Measurements from ENCODE around the gene FBRS. TPM values are rescaled to one million over a fixed set of nuclear protein-coding genes. Genes with fewer than 3 reads are reported as not detected.

Gene FBRS
- total and polyA plus RNA-seq, 2 of the 13 experiments (the other 11 are each of a cell fraction or from before 2014, with no cell fraction given): 13.7 to 16.2 TPM

- TF ChIP-seq KDM5A (IDR thresholded peaks at IDR 0.05; ENCODE audit: borderline replicate concordance, low read length) (peak; percentile 85; the same call in 1 of the 2 replicates), MED8 (CRISPR knock-in tag; IDR thresholded peaks at IDR 0.05; ENCODE audit: insufficient replicate concordance) (peak; percentile 74), SP4 (CRISPR knock-in tag; IDR thresholded peaks at IDR 0.05) (peak; percentile 77), ZNF256 (CRISPR knock-in tag; conservative IDR thresholded peaks at IDR 0.05) (no peak; the same call in 1 of the 2 replicates), ZNF883 (CRISPR knock-in tag; IDR thresholded peaks at IDR 0.05; ENCODE audit: not compliant biosample characterization) (peak; percentile 94), ZNF362 (CRISPR knock-in tag; IDR thresholded peaks at IDR 0.05; ENCODE audit: borderline replicate concordance) (peak; percentile 95), PCBP2 (optimal IDR thresholded peaks at IDR 0.05; ENCODE audit: low read depth, low read length, poor library complexity, severe bottlenecking) (no peak), BCL3 (CRISPR knock-in tag; IDR thresholded peaks at IDR 0.05) (peak; percentile 92), PRPF4 (IDR thresholded peaks at IDR 0.05; ENCODE audit: low read depth, low read length, poor library complexity, severe bottlenecking) (no peak), ZFP36L1 (CRISPR knock-in tag; IDR thresholded peaks at IDR 0.05) (peak; percentile 80; the same call in 1 of the 2 replicates), ZNF24 (IDR thresholded peaks at IDR 0.05) (no peak; the same call in 1 of the 2 replicates), NR1H2 (CRISPR knock-in tag; IDR thresholded peaks at IDR 0.05; ENCODE audit: borderline replicate concordance, low read depth) (peak; percentile 10), ISL2 (CRISPR knock-in tag; IDR thresholded peaks at IDR 0.05) (peak; percentile 88), MIXL1 (CRISPR knock-in tag; IDR thresholded peaks at IDR 0.05) (peak; percentile 55; the same call in 1 of the 2 replicates), RARG (CRISPR knock-in tag; IDR thresholded peaks at IDR 0.05; ENCODE audit: low read depth) (0 out of 2 replicates have a peak, but pooled peaks have one; percentile 74)
Observed at GRCh38 chr16:30609926-30610839, 48.0 kb upstream of the FBRS start, which contains the start of gene ZNF689 (continued).
